ENCODE results near the gene PCP2.

Gene PCP2

DNA sequence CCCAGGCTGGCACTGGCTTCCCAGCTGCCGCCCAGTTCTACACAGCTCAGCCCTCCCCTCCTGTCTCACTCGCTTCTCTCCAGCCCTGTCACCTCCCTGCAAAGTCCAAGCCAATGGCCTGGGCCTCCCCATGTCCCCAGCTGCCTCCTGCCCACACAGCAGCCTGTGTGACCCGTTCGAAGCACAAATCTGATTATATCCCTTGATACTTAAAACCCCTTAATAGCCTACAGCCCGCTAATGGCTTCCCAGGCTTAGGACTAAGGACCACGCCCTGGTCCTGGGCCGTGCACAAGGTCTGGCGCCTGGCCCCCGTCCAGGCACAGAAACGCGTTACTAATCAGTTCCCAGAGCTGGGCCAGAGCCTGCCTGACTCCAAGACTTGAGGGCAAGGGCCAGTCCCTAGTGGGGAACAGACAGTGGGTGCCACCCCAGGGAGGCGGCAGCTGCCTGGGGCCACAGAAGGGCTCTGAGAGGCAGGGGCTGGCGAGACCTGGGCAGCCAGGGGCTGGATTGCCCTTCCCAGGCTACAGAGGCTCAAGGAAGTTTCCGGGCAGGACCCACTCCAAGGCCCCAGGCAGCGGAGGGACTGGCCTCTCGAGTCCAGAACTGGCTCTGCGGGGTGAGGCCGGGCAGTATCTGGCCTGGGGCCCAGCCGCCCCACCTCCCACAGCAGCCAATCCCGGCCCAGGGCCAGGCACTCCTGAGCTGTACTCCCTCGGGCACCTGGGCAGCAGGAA lies 14.6 kb downstream of the PCP2 start:
- DNase-seq, result no peak

DNA sequence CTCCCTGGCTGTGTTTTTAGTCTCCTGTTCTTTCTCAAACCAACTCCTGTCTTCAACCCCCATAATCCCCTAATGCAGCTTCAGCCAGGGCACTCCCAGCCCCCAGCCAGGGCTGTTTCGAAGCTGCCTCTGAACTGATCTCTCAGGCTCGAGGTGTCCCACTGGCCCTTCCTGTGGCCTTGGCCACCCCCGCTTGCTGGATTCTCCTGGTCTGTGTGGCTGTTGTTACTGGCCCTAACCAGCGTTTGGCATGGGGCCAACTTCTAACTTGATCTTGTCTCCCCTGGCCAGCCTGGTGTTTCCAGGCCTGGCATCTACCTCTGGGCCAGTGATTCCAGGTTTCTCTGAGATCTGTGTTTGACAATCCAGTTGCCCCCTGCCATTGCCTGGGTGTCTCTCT lies 15.2 kb downstream of the PCP2 start:
- no peak for DNase-seq

DNA sequence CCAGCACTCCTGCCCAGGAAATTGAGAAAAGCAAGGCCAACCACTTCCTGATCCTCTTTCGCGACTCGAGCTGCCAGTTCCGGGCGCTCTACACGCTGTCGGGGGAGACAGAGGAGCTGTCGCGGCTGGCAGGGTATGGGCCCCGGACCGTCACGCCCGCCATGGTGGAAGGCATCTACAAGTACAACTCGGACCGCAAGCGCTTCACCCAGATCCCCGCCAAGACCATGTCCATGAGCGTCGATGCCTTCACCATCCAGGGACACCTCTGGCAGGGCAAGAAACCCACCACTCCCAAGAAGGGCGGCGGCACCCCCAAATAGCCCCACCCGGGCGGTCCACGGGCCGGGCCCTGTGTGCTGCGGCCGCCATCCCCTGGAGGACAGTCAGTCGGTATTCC lies 15.8 kb downstream of the PCP2 start:
- no peak for DNase-seq

DNA sequence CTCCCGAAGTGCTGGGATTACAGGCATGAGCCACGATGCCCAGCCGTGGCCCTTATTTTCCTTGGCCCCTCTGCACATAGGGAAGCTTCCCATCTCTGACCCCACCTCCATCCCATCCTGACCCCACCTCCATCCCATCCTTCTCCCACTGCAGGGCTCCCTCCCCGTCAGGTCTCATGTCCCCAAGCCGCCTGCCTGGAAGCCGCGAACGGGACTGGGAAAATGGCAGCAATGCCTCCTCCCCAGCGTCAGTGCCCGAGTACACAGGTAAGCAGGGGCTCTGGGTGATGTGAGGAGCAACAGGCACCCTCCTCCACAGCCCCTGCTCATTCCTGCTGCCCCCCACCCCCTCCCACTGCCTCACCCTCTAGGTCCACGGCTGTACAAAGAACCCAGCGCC lies 16.3 kb downstream of the PCP2 start:
- no peak for DNase-seq

DNA sequence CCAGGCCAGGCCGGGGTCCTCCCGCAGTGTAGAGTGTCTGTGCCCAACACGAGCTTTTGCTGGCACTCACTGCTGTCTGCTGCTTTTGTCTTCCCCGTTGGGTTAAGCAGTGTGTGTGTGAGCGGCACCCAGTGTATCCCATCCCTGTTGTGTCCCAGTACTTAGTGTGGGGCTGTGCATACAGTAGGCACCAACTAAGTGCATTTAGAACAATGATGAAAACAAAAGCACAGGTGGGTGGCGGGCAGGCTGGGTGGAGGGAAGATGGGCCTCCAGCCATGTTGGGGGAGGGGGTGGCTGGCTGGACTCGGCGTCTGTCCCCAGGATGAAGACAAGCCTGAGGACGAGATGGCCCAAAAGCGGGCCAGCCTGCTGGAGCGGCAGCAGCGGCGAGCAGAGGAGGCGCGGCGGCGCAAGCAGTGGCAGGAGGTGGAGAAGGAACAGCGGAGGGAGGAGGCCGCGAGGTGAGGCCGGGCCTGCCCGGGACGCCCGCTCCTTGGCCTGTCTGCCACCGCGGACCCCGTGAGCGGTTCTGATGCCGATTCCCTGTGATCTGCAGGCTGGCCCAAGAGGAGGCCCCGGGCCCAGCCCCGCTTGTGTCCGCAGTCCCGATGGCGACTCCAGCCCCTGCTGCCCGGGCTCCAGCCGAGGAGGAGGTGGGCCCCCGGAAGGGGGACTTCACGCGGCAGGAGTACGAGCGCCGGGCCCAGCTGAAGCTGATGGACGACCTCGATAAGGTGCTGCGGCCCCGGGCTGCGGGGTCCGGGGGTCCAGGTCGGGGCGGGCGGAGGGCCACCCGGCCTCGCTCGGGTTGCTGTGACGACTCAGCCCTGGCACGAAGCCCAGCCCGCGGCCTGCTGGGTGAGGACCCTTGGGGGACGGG lies 18.4 kb downstream of the PCP2 start:
- DNase-seq, result no peak

DNA sequence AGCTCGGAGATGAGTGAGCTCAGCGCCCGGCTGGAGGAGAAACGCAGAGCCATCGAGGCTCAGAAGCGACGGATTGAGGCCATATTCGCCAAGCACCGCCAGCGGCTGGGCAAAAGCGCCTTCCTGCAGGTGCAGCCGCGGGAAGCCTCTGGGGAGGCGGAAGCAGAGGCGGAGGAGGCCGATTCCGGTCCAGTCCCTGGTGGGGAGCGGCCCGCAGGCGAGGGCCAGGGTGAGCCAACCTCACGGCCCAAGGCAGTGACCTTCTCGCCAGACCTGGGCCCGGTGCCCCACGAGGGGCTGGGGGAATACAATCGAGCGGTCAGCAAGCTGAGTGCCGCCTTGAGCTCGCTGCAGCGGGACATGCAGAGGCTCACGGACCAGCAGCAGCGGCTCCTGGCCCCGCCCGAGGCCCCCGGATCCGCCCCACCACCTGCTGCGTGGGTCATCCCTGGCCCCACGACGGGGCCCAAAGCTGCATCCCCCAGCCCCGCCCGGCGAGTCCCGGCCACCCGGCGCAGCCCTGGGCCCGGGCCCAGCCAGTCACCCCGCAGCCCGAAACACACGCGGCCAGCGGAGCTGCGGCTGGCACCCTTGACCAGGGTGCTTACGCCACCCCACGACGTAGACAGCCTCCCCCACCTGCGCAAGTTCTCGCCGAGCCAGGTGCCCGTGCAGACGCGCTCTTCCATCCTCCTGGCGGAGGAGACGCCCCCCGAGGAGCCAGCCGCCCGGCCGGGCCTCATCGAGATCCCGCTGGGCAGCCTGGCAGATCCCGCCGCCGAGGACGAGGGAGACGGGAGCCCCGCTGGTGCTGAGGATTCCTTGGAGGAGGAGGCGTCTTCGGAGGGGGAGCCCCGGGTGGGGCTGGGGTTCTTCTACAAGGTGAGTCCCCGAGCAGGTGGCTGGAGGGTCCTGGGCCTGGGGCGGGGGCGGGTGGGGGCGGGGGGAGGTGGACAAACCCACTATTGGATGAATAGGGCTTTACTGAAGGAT lies 20.9 kb downstream of the PCP2 start:
- DNase-seq, result no peak

DNA sequence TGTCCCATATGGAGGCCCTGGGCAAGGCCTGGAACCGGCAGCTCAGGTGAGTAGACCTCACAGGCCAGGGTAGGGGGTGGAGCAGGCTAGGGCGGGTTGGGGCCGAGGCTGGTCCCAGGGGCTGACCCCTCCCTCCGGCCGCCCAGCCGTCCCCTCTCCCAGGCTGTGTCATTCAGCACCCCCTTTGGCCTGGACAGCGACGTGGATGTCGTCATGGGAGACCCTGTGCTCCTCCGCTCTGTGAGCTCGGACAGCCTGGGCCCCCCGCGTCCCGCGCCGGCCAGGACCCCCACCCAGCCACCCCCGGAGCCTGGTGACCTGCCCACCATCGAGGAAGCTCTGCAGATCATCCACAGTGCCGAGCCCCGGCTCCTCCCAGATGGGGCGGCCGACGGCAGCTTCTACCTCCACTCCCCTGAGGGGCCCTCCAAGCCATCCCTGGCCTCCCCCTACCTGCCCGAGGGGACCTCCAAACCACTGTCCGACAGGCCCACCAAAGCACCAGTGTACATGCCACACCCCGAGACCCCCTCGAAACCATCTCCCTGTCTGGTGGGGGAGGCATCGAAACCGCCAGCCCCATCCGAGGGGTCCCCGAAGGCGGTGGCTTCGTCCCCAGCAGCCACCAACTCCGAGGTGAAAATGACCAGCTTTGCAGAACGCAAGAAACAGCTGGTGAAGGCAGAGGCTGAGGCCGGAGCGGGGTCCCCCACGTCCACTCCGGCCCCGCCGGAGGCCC lies 21.8 kb downstream of the PCP2 start:
- DNase-seq, result no peak

DNA sequence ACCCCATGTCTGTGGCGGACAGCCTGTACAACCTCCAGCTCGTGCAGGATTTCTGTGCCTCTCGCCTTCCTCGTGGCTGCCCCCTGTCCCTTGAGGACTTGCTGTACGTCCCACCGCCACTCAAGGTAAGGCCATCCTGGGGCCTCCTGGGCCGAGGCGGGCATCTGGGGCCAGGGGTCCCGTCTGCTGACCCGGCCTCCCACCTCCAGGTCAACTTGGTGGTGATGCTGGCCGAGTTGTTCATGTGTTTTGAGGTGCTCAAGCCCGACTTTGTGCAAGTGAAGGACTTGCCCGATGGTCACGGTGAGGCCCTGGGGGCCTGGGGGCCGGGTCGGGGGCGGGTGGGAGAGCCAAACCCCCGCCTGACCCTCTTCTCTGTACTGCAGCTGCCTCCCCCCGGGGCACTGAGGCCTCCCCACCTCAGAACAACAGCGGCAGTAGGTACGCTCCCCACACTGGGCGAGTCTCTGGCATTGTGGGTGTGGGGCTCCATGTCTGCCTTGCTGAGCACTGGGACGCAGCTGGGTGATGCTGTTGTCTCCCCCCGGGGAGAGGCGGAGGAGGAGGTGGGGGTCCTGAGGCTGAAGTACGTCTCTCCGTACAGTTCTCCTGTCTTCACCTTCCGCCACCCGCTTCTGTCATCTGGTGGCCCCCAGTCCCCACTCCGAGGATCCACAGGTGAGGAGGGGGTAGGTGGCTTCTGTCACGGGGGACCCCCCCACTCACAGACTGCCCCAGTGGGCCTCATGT lies 22.9 kb downstream of the PCP2 start:
- DNase-seq, result no peak

DNA sequence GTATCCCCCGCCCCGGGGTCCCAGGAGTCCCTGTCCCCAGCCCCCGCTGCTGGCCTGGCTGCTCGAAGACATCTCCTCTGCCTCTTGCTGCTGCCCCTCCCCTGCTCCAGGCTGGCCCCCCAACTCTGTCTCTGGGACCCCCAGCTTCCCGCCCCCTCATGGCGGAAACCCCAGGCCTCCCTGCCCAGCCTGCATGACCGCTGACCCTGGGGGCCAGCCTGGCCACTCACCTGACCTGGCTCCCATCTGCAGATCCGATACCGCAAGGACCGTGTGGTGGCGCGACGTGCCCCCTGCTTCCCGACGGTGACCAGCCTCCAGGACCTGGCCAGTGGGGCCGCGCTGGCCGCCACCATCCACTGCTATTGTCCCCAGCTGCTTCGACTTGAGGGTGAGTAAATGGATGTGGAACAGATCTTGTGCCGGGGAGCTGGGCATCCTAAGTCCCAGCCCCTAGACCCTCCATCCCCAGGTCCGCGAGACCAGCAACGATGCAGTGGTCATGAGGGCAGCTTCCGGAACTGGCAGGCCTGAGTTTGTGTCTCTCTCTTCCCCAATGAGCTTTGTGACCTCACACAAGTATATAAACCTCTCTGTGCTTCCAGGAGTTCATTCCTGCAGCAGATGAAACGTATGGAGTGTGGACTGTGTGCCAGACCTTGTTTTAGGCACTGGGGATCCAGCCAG lies 25.5 kb downstream of the PCP2 start:
- no peak for DNase-seq

DNA sequence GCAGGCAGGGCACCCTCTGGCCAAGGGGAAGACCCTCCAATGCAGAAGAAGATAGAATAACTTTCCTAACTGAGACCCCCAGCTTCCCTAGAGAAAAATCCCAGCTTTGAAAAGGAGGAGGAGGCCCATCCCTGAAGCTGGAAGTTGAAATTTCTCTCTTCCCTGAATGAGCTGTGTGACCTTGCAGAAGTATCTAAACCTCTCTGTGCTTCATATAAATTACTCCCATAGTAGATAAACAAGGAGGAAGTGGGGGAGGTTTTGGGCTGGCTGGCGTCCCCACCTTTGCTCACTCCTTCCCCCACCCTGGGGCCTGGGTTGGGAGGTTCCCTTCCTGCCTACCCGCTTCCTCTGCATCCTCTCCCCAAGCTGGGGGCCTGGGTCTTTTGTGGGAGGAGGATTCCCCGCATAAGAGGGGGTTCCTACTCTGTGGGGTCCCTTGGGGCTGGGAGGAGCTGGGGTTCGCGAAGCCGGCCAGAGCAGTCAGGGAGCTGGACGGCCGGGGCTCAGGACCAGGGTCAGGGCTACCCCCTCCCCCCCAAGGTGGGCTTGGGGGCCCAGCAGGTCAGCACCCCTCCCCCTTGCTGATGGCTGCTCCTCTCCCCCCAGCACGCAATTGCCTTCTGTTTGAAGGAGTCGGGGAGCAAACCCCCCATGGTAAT lies 26.2 kb downstream of the PCP2 start:
- DNase-seq, result no peak

DNA sequence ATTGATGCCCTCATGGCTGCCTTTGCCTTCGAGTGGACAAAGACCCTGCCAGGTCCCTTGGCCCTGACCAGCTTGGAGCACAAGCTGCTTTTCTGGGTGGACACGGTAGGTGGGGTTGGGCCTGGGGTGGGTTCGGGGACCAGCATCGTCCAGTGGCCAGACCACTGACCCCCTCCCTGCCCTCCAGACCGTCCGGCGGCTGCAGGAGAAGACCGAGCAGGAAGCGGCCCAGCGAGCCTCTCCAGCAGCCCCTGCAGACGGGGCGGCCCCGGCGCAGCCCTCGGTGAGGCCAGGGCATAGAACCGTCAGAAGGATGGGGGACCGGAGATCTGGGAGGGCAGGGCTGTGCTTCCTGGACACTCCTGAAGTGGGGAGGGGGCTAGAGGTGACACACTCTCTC lies 27.2 kb downstream of the PCP2 start:
- no peak for DNase-seq

DNA sequence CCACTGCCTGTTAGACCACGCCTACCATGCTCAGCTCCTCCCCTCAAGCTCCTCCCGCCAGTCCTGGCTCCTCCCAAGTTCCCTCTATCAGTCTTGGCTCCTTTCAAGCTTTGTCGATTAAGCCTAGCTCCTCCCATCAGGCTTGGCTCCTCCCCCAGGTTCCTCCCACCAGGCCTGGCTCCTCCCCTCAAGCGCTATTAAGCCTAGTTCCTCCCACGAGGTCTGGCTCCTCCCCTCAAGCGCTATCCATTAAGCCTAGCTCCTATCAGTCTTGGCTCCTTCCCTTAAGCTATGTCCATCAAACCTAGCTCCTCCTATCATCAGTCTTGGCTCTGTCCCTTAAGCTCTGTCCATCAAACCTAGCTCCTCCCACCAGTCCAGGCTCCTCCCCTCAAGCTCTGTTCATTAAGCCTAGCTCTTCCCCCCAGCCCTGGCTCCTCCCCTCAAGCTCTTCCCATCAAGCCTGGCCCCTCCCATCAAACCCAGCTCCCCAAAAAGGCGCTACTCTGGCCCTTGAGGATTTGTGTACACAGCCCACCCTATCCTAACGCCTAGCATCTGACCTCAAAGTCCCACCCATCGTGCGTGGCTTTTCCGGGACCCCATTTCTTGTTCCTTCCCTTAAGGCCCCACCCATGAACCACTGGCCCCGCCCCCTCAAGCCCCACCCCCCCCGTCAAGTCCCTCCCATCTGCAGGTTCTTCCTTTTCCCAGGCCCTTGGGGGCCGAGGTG lies 27.9 kb downstream of the PCP2 start:
- DNase-seq, result no peak

DNA sequence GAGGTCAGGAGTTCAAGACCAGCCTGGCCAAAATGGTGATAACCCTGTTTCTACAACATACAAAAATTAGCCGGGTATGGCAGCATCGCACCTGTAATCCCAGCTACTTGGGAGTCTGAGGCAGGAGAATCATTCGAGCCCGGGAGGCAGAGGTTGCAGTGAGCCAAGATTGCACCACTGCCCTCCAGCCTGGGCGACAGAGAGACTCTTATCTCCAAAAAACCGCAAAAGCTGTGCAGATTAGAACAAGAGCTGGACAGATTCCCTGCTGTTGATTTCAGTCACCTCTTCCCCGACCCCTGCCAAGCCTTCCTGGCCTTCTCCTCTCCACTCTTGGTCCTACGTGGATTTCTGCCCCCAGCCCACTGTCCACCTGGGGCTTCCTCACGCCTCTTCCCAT lies 29.6 kb downstream of the PCP2 start:
- DNase-seq, result no peak

DNA sequence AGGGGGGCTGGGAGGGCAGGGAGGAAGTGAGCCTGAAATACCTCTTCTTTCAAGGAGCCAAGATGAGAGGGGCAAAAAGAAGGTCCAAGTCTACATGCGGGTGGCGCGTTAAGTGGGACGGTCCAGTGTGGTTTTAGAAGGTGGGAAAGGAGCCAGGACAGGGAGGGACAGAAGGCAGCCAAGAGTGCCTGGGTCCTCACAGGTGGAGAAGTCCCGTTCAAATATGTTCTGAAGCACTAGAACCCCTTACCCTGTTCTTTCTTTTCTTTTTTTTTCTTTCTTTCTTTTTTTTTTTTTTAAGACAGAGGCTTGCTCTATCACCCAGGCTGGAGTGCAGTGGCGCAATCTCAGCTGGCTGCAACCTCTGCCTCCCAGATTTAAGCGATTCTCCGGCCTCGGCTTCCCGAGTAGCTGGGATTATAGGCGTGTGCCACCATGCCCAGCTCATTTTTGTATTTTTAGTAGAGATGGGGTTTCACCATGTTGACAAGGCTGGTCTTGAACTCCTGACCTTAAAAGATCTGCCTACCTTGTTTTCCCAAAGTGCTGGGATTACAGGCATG lies 30.5 kb downstream of the PCP2 start:
- no peak for DNase-seq

DNA sequence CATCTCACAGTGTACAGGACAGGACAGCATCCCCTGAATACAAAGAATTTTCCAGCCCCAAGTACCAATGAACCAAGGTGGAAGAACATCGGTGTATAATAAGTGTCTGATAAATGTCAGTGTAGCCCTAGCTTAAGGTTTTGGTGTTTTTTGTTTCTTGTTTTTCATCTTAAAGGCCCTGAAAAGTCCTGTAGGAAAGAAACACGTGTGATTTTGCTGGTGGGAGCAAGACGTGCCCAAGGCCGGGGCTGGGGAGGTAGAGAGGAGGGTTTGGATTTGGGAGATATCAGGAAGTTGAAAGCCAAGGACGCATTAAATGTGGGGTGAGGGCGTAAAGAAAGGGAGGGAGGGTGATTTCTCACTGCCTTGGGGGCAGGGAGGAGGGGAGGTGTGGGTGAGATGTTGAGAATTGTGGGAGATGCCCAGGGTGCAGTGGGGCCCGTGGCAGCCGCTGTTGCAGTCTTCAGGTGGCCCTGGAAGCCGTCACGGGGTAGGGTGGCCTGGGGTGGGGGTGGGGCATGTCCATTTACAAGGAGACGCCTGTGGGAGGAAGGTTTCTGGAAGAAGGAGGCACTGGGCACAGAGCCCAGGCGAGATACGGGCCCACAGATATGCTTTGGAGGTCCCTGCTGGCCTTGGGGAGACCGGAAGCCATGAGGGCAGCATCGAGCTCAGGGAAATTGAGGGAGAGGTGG lies 31.1 kb downstream of the PCP2 start:
- DNase-seq, result no peak

DNA sequence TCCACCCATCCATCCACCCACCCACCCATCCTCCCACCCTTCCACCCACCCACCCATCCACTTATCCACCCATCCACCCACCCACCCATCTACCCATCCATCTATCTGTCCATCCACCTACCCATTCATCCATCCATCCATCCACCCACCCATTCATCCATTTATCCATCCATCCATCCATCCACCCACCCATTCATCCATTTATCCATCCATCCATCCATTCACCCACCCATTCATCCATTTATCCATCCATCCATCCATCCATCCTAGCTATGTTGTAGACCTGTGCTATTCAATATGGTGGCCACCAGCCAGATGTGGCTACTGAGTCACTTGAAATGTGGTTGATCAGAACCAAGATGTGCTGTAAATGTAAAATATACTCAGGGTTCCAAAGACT lies 32.8 kb downstream of the PCP2 start:
- no peak for DNase-seq

DNA sequence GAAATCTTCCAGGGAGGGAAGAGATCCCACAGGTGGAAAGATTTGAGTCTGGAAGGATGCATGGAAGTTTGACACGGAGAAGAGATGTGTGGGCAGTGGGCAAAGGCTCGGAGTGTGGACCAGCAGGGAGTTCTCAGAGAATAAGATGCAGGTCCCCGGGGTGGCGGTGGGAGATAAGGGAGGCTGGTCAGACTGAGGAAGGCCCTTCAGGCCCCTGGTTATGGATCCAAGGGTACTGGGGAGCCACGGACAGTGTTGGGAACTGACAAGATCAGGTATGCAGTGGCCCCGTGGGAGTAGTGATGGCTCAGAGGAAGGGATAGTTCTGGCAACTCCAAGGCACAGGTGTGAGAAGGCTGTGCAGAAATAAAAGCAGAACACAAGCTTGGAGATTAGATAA lies 35.3 kb downstream of the PCP2 start:
- no peak for DNase-seq

DNA sequence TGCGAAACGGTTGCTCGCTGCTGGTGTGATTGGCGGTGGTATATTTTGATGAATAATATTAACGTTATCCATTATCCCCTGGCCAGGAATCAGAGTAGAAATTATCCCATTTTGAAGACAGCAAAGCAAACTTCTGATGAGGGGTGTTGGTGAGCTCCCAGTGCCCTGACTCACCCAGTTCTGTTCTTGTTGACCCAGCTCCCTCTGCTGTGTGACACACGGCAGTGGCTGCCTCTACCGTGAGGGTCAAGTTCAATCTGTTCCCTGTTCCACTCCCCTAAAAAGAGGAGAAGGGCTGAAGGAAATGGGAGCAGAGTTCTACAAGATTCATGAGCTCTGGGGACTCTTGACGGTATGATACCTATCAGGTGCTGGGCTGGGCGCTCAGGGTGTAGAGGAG lies 35.8 kb downstream of the PCP2 start:
- no peak for DNase-seq

All from KG1 (cell line).